ENCODE measurements around the gene FAM9C. TPM values are rescaled to one million over a fixed set of nuclear protein-coding genes. Genes with fewer than 3 reads are reported as not detected.

FAM9C gene
- total and polyA plus RNA-seq, 2 donors (not counting 1 experiment from before 2014, with no cell fraction given) = not detected

- no peak for ATAC-seq (ENCODE audit: low read depth)
- ChIA-PET POLR2A (interaction anchor here (0.9 to 4.5 kb wide), 5 partner anchors 9 to 101 kb away, joined by 3 to 29 read pairs (median 4); partner anchors contain the start of gene TMSB4X), CTCF (interaction anchor here (1.2 to 4.6 kb wide), 6 partner anchors 9 to 227 kb away, joined by 3 to 25 read pairs (median 4); no protein-coding TSS in a partner anchor)
- intact Hi-C loops (cut with micrococcal nuclease) = no loop called here
- peaks cover 9% of the 10 kb centered on the region for H3K79me2 ChIP-seq (ENCODE audit: control insufficient read depth, insufficient read depth, low read length)
- no peaks in the 10 kb centered on the region for H4K20me1 ChIP-seq (ENCODE audit: control insufficient read depth, insufficient read depth, low read length, poor library complexity, severe bottlenecking)
- H3K4me2 ChIP-seq (replicated peaks; ENCODE audit: low read depth, low read length, poor library complexity, severe bottlenecking) = peak overlapping the region; percentile 9
- H3K27me3 ChIP-seq (replicated peaks in 1 of 4; ENCODE audit: control extremely low read depth in 1 of 4, control insufficient read depth in 3 of 4, insufficient read depth in 4 of 4, low read length in 3 of 4) = no peaks in the 10 kb centered on the region
- 60% methylated on average over 1 of the region's 2 CpGs for WGBS (ENCODE audit: insufficient coverage)
- H3K4me1 ChIP-seq (ENCODE audit: control insufficient read depth in 2 of 2, insufficient read depth in 2 of 2, low read length in 2 of 2) = peaks cover 92 to 93% of the 10 kb centered on the region in 2 donors
- no peak for TF ChIP-seq EZH2 (IDR thresholded peaks at IDR 0.05; ENCODE audit: borderline replicate concordance, insufficient read depth, low read depth, low read length, poor library complexity, severe bottlenecking)
- no peak for TF ChIP-seq CTCF (IDR thresholded peaks at IDR 0.05)
- Mint-ChIP-seq H3K9me3 (ENCODE audit: insufficient read depth) (no peaks in the 10 kb centered on the region), H3K4me1 (peaks cover 76% of the 10 kb centered on the region), H3K4me3 (peak overlapping the region; percentile 37), H3K27me3 (no peaks in the 10 kb centered on the region), H3K27ac (peak overlapping the region; percentile 85)
- H3K27ac ChIP-seq (ENCODE audit: low read length in 2 of 2) = peak overlapping the region; percentile 53 to 98
- no peak overlapping the region for H3K9ac ChIP-seq (ENCODE audit: low read length)
- no peaks in the 10 kb centered on the region for H3K36me3 ChIP-seq (replicated peaks in 1 of 2; ENCODE audit: control extremely low read depth in 1 of 2, control insufficient read depth in 1 of 2, extremely low read depth in 1 of 2, insufficient read depth in 2 of 2, low read length in 1 of 2)
- H3K4me3 ChIP-seq (ENCODE audit: control extremely low read depth in 1 of 5, extremely low read depth in 1 of 5, insufficient read depth in 1 of 5, low read depth in 2 of 5, low read length in 4 of 5) = no peak overlapping the region
- H2AFZ ChIP-seq (ENCODE audit: insufficient read depth, low read depth, low read length, poor library complexity, severe bottlenecking) = no peak overlapping the region
- no peak for DNase-seq
- no peaks in the 10 kb centered on the region for H3K9me3 ChIP-seq (ENCODE audit: control extremely low read depth in 1 of 3, control insufficient read depth in 2 of 3, insufficient read depth in 1 of 3, low read length in 2 of 3)
Measured at GRCh38 chrX:13077168-13077567, 32.7 kb upstream of the FAM9C start.

GRCh38 chrX:13076176-13076961 is 31.9 kb upstream of the FAM9C start:
- WGBS (ENCODE audit: insufficient coverage) = no CpG with 5 or more reads among the region's 4 CpGs
- Histone ChIP-seq H3K27me3 (replicated peaks in 1 of 4; ENCODE audit: control extremely low read depth in 1 of 4, control insufficient read depth in 3 of 4, insufficient read depth in 4 of 4, low read length in 3 of 4) (no peaks in the 10 kb centered on the region), H3K9me3 (ENCODE audit: control extremely low read depth in 1 of 3, control insufficient read depth in 2 of 3, insufficient read depth in 1 of 3, low read length in 2 of 3) (no peaks in the 10 kb centered on the region), H3K27ac (ENCODE audit: low read length in 2 of 2) (peak overlapping the region; percentile 44 to 98), H2AFZ (ENCODE audit: insufficient read depth, low read depth, low read length, poor library complexity, severe bottlenecking) (no peak overlapping the region), H4K20me1 (ENCODE audit: control insufficient read depth, insufficient read depth, low read length, poor library complexity, severe bottlenecking) (no peaks in the 10 kb centered on the region), H3K79me2 (ENCODE audit: control insufficient read depth, insufficient read depth, low read length) (peaks cover 9% of the 10 kb centered on the region), H3K4me2 (replicated peaks; ENCODE audit: low read depth, low read length, poor library complexity, severe bottlenecking) (peak overlapping the region; percentile 2), H3K9ac (ENCODE audit: low read length) (peak overlapping the region; percentile 2), H3K4me1 (ENCODE audit: control insufficient read depth in 2 of 2, insufficient read depth in 2 of 2, low read length in 2 of 2) (peaks cover 84 to 85% of the 10 kb centered on the region in 2 donors), H3K36me3 (replicated peaks in 1 of 2; ENCODE audit: control extremely low read depth in 1 of 2, control insufficient read depth in 1 of 2, extremely low read depth in 1 of 2, insufficient read depth in 2 of 2, low read length in 1 of 2) (no peaks in the 10 kb centered on the region), H3K4me3 (ENCODE audit: control extremely low read depth in 1 of 5, extremely low read depth in 1 of 5, insufficient read depth in 1 of 5, low read depth in 2 of 5, low read length in 4 of 5) (no peak overlapping the region)
- DNase-seq (no peak), ATAC-seq (ENCODE audit: low read depth) (no peak)
- TF ChIP-seq CTCF (IDR thresholded peaks at IDR 0.05) (no peak), EZH2 (IDR thresholded peaks at IDR 0.05; ENCODE audit: borderline replicate concordance, insufficient read depth, low read depth, low read length, poor library complexity, severe bottlenecking) (no peak)
- POLR2A ChIA-PET = interaction anchor here (0.6 to 4.5 kb wide), 7 partner anchors 10 to 100 kb away, joined by 3 to 29 read pairs (median 5); partner anchors contain the start of gene TMSB4X
- intact Hi-C loops (cut with micrococcal nuclease) = no loop called here
- CTCF ChIA-PET = interaction anchor here (1.2 to 4.6 kb wide), 6 partner anchors 10 to 228 kb away, joined by 3 to 25 read pairs (median 4); no protein-coding TSS in a partner anchor
- Mint-ChIP-seq H3K27ac (peak overlapping the region; percentile 88), H3K27me3 (no peaks in the 10 kb centered on the region), H3K9me3 (ENCODE audit: insufficient read depth) (no peaks in the 10 kb centered on the region), H3K4me1 (peaks cover 68% of the 10 kb centered on the region), H3K4me3 (peak overlapping the region; percentile 57)

Measured in B cell (primary cell).